ENCODE data around the gene GPR139. TPM values are rescaled to one million over a fixed set of nuclear protein-coding genes. Genes with fewer than 3 reads are reported as not detected.

Gene GPR139
- not detected for total RNA-seq
- long read RNA-seq = 0 reads

DNA sequence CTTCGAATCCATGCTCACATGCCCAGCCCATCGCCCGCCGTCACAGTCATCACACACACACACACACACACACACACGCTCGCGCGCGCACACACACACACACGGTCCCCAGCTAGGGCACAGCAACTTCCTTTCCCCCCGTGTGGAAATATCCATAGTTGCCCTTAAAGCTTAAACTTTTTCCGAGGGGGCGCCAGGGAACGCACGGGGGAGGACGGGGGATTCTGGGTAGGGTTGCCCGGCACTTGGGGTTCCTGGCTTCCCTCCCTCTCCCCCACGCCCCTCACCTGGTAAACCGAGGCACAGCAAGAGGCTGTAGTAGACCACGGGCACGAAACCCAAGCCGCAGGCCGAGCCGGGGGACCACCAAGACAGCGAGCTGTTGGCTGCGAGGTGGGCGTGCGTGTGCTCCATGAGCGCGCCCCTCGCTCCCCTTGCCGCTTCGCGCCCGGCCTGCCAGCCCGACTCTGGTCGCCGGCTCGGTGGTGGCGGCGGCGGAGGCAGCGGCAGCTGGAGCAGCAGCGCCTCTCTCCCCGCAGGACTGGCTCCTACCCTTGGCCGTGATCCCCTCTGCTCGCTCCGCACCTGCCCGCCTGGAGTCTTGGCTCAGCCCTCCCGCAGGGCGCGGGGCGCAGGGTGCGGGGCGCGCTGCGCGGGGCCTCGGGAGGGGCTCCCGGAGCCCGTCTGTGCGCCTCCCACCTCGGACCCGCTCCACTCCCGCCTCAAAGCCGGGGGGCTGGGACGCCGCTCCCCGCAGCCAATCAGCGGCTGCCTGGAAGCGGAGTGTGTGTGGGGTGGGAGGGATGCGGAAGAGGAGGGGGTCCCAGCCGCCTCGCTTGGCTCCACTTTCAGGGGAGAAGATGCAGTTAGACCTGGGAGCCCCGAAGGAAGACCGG is at the start of gene GPR139:
Gene GPR139, minus strand, starts transcription at position 688 of the 896 bp plus-strand sequence. Its CDS starts 274 bp downstream, at position 414.
- ATAC-seq = peak in 1 of 4 donors; percentile 16
- TF ChIP-seq, protein P1, sequence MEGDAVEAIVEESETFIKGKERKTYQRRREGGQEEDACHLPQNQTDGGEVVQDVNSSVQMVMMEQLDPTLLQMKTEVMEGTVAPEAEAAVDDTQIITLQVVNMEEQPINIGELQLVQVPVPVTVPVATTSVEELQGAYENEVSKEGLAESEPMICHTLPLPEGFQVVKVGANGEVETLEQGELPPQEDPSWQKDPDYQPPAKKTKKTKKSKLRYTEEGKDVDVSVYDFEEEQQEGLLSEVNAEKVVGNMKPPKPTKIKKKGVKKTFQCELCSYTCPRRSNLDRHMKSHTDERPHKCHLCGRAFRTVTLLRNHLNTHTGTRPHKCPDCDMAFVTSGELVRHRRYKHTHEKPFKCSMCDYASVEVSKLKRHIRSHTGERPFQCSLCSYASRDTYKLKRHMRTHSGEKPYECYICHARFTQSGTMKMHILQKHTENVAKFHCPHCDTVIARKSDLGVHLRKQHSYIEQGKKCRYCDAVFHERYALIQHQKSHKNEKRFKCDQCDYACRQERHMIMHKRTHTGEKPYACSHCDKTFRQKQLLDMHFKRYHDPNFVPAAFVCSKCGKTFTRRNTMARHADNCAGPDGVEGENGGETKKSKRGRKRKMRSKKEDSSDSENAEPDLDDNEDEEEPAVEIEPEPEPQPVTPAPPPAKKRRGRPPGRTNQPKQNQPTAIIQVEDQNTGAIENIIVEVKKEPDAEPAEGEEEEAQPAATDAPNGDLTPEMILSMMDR (IDR thresholded peaks at IDR 0.05) = no peak
- TF ChIP-seq POLR2A (IDR thresholded peaks at IDR 0.05) = no peak
- no peaks in the 10 kb centered on the region for H3K9me3 ChIP-seq
- no peaks in the 10 kb centered on the region for H3K36me3 ChIP-seq
- no peak within 1 kb of the TSS for H3K27ac ChIP-seq
- H3K27me3 ChIP-seq = no peaks in the 10 kb centered on the region
- whole genome bisulfite sequencing (ENCODE audit: insufficient coverage, low coverage, low lambda C conversion rate, missing lambda C conversion rate) = 0% methylated on average over 6 of the region's 76 CpGs
- H3K4me1 ChIP-seq = no peaks in the 10 kb centered on the region
- H3K4me3 ChIP-seq = no peak within 1 kb of the TSS
- intact Hi-C loops (cut with DNase I) = no loop called here
- DNase-seq = no peak

DNA sequence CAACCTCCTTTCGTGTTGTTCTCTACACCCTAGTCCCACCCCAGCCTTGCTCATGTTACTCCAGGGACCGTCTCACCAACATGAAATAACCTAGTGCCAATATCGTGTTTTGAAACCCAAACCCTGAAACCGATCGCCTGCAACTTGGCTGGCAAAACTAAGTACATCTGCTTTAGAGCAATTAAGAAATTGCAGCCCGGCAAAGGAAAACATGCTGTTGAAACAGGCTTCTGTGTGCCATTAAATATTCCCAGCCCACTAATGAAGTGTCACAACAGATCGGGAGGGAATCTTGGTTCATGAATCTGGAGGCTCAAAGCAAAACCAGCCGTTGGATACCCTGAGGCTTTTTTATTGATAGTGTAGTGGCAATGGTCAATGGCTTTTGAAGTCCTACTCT is 48.3 kb upstream of the GPR139 start:
- TF ChIP-seq, protein P1 (IDR thresholded peaks at IDR 0.05) = no peak
- TF ChIP-seq POLR2A (IDR thresholded peaks at IDR 0.05) = no peak
- Histone ChIP-seq H3K4me3 (no peak overlapping the region), H3K9me3 (no peaks in the 10 kb centered on the region), H3K4me1 (no peaks in the 10 kb centered on the region), H3K27ac (no peak overlapping the region), H3K27me3 (no peaks in the 10 kb centered on the region), H3K36me3 (no peaks in the 10 kb centered on the region)
- DNase-seq = no peak
- intact Hi-C loops (cut with DNase I) = no loop called here
- ATAC-seq = no peak
- 63% methylated on average over 7 of the region's 8 CpGs for WGBS (ENCODE audit: insufficient coverage, low coverage, low lambda C conversion rate, missing lambda C conversion rate)

DNA sequence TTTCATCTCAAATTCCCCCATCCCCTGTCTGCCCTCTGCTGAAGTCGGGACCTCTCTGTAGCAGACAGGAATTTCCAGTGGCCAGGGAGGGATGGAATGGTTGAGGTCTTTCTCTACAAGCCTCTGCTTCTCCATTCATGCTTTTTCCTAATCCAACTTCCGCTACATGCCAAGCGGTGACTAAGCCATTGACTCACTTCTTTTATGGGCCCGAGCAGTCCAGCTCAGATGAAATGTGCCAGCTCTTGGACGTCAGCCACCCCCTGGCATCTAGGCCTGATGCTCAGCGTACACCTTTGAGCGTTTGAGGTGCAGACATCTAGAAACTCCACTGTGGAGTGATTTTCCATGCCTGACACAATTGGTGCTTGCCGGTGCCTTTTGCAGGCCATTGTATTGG is 40.7 kb upstream of the GPR139 start:
- no peaks in the 10 kb centered on the region for H3K27me3 ChIP-seq
- no peak for DNase-seq
- no peak overlapping the region for H3K27ac ChIP-seq
- H3K4me1 ChIP-seq = no peaks in the 10 kb centered on the region
- no peak for TF ChIP-seq POLR2A (IDR thresholded peaks at IDR 0.05)
- TF ChIP-seq, protein P1 (IDR thresholded peaks at IDR 0.05) = no peak
- no peaks in the 10 kb centered on the region for H3K36me3 ChIP-seq
- WGBS (ENCODE audit: insufficient coverage, low coverage, low lambda C conversion rate, missing lambda C conversion rate) = 84% methylated on average over 4 of the region's 8 CpGs
- intact Hi-C loops (cut with DNase I) = no loop called here
- H3K4me3 ChIP-seq = no peak overlapping the region
- no peak for ATAC-seq
- no peaks in the 10 kb centered on the region for H3K9me3 ChIP-seq

DNA sequence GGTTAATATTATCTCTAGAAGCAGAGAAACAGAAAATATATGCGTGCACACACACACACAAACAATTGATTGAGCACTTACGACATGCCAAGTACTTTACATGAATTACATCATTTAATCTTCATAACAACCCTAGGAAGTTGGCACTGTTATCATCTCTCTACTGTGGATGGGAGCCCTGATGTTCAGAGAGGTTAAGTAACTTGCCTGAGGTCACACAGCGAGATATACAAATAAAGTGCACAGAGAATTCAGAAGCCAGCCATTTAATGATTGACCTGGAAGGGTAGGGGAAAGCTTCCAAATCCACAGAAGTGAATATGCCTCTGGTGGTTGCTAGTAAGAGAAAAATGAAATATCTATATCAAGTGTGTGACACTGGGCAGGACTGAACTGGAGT is 37.5 kb upstream of the GPR139 start:
- no peak overlapping the region for H3K4me3 ChIP-seq
- no peaks in the 10 kb centered on the region for H3K36me3 ChIP-seq
- no peak overlapping the region for H3K27ac ChIP-seq
- no peaks in the 10 kb centered on the region for H3K4me1 ChIP-seq
- H3K9me3 ChIP-seq = no peaks in the 10 kb centered on the region
- intact Hi-C loops (cut with DNase I) = no loop called here
- WGBS (ENCODE audit: insufficient coverage, low coverage, low lambda C conversion rate, missing lambda C conversion rate) = 76% methylated on average over 3 of the region's 3 CpGs
- TF ChIP-seq POLR2A (IDR thresholded peaks at IDR 0.05) = no peak
- TF ChIP-seq, protein P1 (IDR thresholded peaks at IDR 0.05) = no peak
- no peak for DNase-seq
- no peaks in the 10 kb centered on the region for H3K27me3 ChIP-seq
- no peak for ATAC-seq
